HepG2 (cell line): ENCODE data around the gene ENG. TPM values are rescaled to one million over a fixed set of nuclear protein-coding genes. Genes with fewer than 3 reads are reported as not detected.
A peak's percentile ranks its signal among the peaks of the same experiment; 100 is the strongest.

Source experiments
- FOXA3 ChIP-seq: IDR thresholded peaks from 2 replicates; pipeline ENCODE4 v1.6.1; 2016; ENCODE audit warnings: missing genetic modification reagents, missing compliant biosample characterization
- FOXK1 ChIP-seq: sonication (generic); formaldehyde crosslinking; IDR thresholded peaks from 2 replicates; pipeline ENCODE4 v1.4.0; 2020; ENCODE audit warnings: low read depth, missing genetic modification reagents, borderline replicate concordance
- HES4 ChIP-seq: sonication (generic); formaldehyde crosslinking; IDR thresholded peaks from 2 replicates; pipeline ENCODE4 v1.9.0; 2021; ENCODE audit warnings: mild to moderate bottlenecking, missing genetic modification reagents, borderline replicate concordance
- HIVEP1 ChIP-seq: sonication (generic); formaldehyde crosslinking; IDR thresholded peaks from 2 replicates; pipeline ENCODE4 v1.4.0; 2020; ENCODE audit warnings: mild to moderate bottlenecking, missing genetic modification reagents
- IKZF5 ChIP-seq: IDR thresholded peaks from 2 replicates; pipeline ENCODE4 v1.6.1; 2018; ENCODE audit warnings: missing genetic modification reagents, mild to moderate bottlenecking, missing compliant biosample characterization
- IRF2 ChIP-seq: IDR thresholded peaks from 2 replicates; pipeline ENCODE4 v1.6.1; 2018; ENCODE audit warnings: missing genetic modification reagents, missing compliant biosample characterization
- LBX2 ChIP-seq: sonication (generic); formaldehyde crosslinking; IDR thresholded peaks from 2 replicates; pipeline ENCODE4 v1.5.0; 2020; ENCODE audit warnings: missing genetic modification reagents, mild to moderate bottlenecking, borderline replicate concordance
- MAFG ChIP-seq: sonication (generic); formaldehyde crosslinking; IDR thresholded peaks from 2 replicates; pipeline ENCODE4 v1.5.1; 2020; ENCODE audit warnings: mild to moderate bottlenecking, missing genetic modification reagents
- MTA3 ChIP-seq: sonication (generic); formaldehyde crosslinking; IDR thresholded peaks from 2 replicates; pipeline ENCODE4 v1.4.0; 2020; ENCODE audit warnings: missing genetic modification reagents
- MTF1 ChIP-seq: sonication (generic); formaldehyde crosslinking; IDR thresholded peaks from 2 replicates; pipeline ENCODE4 v1.5.0; 2020; ENCODE audit warnings: missing genetic modification reagents
- NFIC ChIP-seq: IDR thresholded peaks from 2 replicates; pipeline ENCODE4 v1.6.1; 2012; ENCODE audit warnings: mild to moderate bottlenecking, low read length, inconsistent platforms
- PHF5A ChIP-seq: IDR thresholded peaks from one replicate; pipeline ENCODE4 v1.6.1; 2018; ENCODE audit warnings: low read depth, missing genetic modification reagents; ENCODE audit not compliant: unreplicated experiment
- RBM22 ChIP-seq: fragments of 200-400 bp; formaldehyde crosslinking; optimal IDR thresholded peaks from 2 replicates; pipeline ENCODE3; 2017; ENCODE audit warnings: mild to moderate bottlenecking, low read length, moderate library complexity
- RFX3 ChIP-seq: IDR thresholded peaks from 2 replicates; pipeline ENCODE4 v1.6.1; 2016; ENCODE audit warnings: missing biosample characterization, missing genetic modification reagents
- THAP11 ChIP-seq: IDR thresholded peaks from 2 replicates; pipeline ENCODE4 v1.6.1; 2016; ENCODE audit warnings: missing biosample characterization, missing genetic modification reagents
- ZNF331 ChIP-seq: sonication (generic); formaldehyde crosslinking; IDR thresholded peaks from 2 replicates; pipeline ENCODE4 v1.4.0; 2020; ENCODE audit warnings: missing genetic modification reagents
- ZNF513 ChIP-seq: sonication (generic); formaldehyde crosslinking; conservative IDR thresholded peaks from 2 replicates; pipeline ENCODE4 v1.5.0; 2020; ENCODE audit warnings: missing genetic modification reagents
- ZNF710 ChIP-seq: sonication (generic); formaldehyde crosslinking; IDR thresholded peaks from 2 replicates; pipeline ENCODE4 v1.5.0; 2020; ENCODE audit warnings: mild to moderate bottlenecking, missing genetic modification reagents, borderline replicate concordance
- ZNF768 ChIP-seq: sonication (generic); formaldehyde crosslinking; IDR thresholded peaks from 2 replicates; pipeline ENCODE4 v1.4.0; 2020; ENCODE audit warnings: missing genetic modification reagents
- ZNF841 ChIP-seq: sonication (generic); formaldehyde crosslinking; IDR thresholded peaks from 2 replicates; pipeline ENCODE4 v1.8.1; 2023; ENCODE audit warnings: missing genetic modification reagents, borderline replicate concordance
- polyA plus RNA-seq, 8 experiments: library from polyadenylated mRNA; depleted of rRNA in 3 of 8; stranded (reverse) in 7 of 8; unstranded in 1 of 8; fragments of >200 nt; fragmentation: Illumina TruSeq in 4 of 8; extraction: Trizol in 4 of 8; gene quantifications; 2 replicates each; pipeline versions ENCODE4 v1.2.1 to v1.2.3, GENCODE V29; 2011 to 2016; ENCODE audit warnings: low read depth in 4 of 8, missing spikeins in 1 of 8, mixed read lengths in 1 of 8; ENCODE audit not compliant: insufficient read depth in 1 of 8
- total RNA-seq, 5 experiments: library from RNA; depleted of rRNA; stranded (reverse); fragments of >200 nt; fragmentation: Illumina TruSeq; extraction: Trizol; gene quantifications; 2 replicates each; pipeline ENCODE4 v1.2.3, GENCODE V29; 2016; ENCODE audit warnings: low read depth in 1 of 5
- TF ChIP-seq, protein P1 (sequence below): sonication (generic); formaldehyde crosslinking; IDR thresholded peaks from 2 replicates; pipeline ENCODE4 v1.4.0; 2020; ENCODE audit warnings: mild to moderate bottlenecking, missing genetic modification reagents
- TF ChIP-seq, protein P2 (sequence below): sonication (generic); formaldehyde crosslinking; IDR thresholded peaks from 2 replicates; pipeline ENCODE4 v1.4.0; 2020; ENCODE audit warnings: mild to moderate bottlenecking, missing genetic modification reagents
- TF ChIP-seq, protein P3 (sequence below): sonication (generic); formaldehyde crosslinking; IDR thresholded peaks from 2 replicates; pipeline ENCODE4 v1.8.1; 2023; ENCODE audit warnings: missing genetic modification reagents, mild to moderate bottlenecking, borderline replicate concordance

Gene ENG
- total and polyA plus RNA-seq, 2 of the 13 experiments (the other 11 are each of a cell fraction or from before 2014, with no cell fraction given) = 0.02 to 1.1 TPM

- TF ChIP-seq RBM22 (no peak), ZNF513 (CRISPR knock-in tag) (no peak), IKZF5 (CRISPR knock-in tag) (no peak), RFX3 (CRISPR knock-in tag) (no peak), HES4 (no peak; the same call in 1 of the 2 replicates), ZNF768 (CRISPR knock-in tag) (peak; percentile 68), MTA3 (CRISPR knock-in tag) (no peak), MAFG (CRISPR knock-in tag) (no peak), ZNF331 (CRISPR knock-in tag) (no peak), HIVEP1 (CRISPR knock-in tag) (no peak), FOXK1 (CRISPR knock-in tag) (peak; percentile 18; the same call in 1 of the 2 replicates), NFIC (no peak), LBX2 (no peak), IRF2 (CRISPR knock-in tag) (no peak), FOXA3 (CRISPR knock-in tag) (peak; percentile 54), THAP11 (no peak), PHF5A (CRISPR knock-in tag) (no peak), MTF1 (CRISPR knock-in tag) (no peak), ZNF710 (0 out of 2 replicates have a peak, but pooled peaks have one; percentile 70), ZNF841 (CRISPR knock-in tag) (no peak)
- TF ChIP-seq, protein P1, sequence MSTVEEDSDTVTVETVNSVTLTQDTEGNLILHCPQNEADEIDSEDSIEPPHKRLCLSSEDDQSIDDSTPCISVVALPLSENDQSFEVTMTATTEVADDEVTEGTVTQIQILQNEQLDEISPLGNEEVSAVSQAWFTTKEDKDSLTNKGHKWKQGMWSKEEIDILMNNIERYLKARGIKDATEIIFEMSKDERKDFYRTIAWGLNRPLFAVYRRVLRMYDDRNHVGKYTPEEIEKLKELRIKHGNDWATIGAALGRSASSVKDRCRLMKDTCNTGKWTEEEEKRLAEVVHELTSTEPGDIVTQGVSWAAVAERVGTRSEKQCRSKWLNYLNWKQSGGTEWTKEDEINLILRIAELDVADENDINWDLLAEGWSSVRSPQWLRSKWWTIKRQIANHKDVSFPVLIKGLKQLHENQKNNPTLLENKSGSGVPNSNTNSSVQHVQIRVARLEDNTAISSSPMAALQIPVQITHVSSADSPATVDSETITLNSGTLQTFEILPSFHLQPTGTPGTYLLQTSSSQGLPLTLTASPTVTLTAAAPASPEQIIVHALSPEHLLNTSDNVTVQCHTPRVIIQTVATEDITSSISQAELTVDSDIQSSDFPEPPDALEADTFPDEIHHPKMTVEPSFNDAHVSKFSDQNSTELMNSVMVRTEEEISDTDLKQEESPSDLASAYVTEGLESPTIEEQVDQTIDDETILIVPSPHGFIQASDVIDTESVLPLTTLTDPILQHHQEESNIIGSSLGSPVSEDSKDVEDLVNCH (CRISPR knock-in tag) = no peak
- TF ChIP-seq, protein P2, sequence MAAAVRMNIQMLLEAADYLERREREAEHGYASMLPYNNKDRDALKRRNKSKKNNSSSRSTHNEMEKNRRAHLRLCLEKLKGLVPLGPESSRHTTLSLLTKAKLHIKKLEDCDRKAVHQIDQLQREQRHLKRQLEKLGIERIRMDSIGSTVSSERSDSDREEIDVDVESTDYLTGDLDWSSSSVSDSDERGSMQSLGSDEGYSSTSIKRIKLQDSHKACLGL = no peak
- TF ChIP-seq, protein P3, sequence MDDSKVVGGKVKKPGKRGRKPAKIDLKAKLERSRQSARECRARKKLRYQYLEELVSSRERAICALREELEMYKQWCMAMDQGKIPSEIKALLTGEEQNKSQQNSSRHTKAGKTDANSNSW (CRISPR knock-in tag) = no peak
These were observed 44.1 kb upstream of the ENG start (continued) for GRCh38 chr9:127898433-127899127.
